SK-N-SH treated with all-trans-retinoic acid at 6 μM for 48 hours (cell line): ENCODE data around the gene INSR.

Experiments used
- ATAC-seq: fragments of 200-7000 bp; cut with Tn5 transposase; 3 replicates; pipeline ENCODE4 v1.9.1; 2020; ENCODE audit warnings: mild to moderate bottlenecking, moderate library complexity
- ARNTL ChIP-seq: fragments of 450-650 bp; formaldehyde crosslinking; IDR thresholded peaks from 2 replicates; pipeline ENCODE4 v1.5.0; 2020; ENCODE audit warnings: low read depth, mild to moderate bottlenecking, moderate library complexity, borderline replicate concordance
- BACH2 ChIP-seq: fragments of 250-450 bp; sonication (Bioruptor Pico); IDR thresholded peaks from 2 replicates; pipeline ENCODE4 v1.9.0; 2021; ENCODE audit warnings: mild to moderate bottlenecking, borderline replicate concordance
- CREB5 ChIP-seq: fragments of 250-450 bp; sonication (Bioruptor Pico); IDR thresholded peaks from 2 replicates; pipeline ENCODE4 v1.5.1; 2020; ENCODE audit warnings: low read depth, mild to moderate bottlenecking, moderate library complexity
- CSDC2 ChIP-seq: fragments of 250-450 bp; sonication (Bioruptor Pico); IDR thresholded peaks from 2 replicates; pipeline ENCODE4 v1.5.0; 2020; ENCODE audit warnings: mild to moderate bottlenecking, moderate library complexity
- CSRNP3 ChIP-seq: fragments of 250-450 bp; sonication (Bioruptor Pico); IDR thresholded peaks from 2 replicates; pipeline ENCODE4 v1.5.1; 2021; ENCODE audit warnings: mild to moderate bottlenecking, moderate library complexity
- ESRRG ChIP-seq: fragments of 250-450 bp; sonication (Bioruptor Pico); IDR thresholded peaks from 2 replicates; pipeline ENCODE4 v1.6.1; 2021; ENCODE audit warnings: mild to moderate bottlenecking
- GLIS3 ChIP-seq: fragments of 250-450 bp; sonication (Bioruptor Pico); IDR thresholded peaks from 2 replicates; pipeline ENCODE4 v1.5.0; 2020; ENCODE audit warnings: mild to moderate bottlenecking, moderate library complexity
- OSR1 ChIP-seq: fragments of 250-450 bp; sonication (Bioruptor Pico); IDR thresholded peaks from 2 replicates; pipeline ENCODE4 v1.8.0; 2022; ENCODE audit warnings: moderate library complexity, mild to moderate bottlenecking, inconsistent platforms
- PATZ1 ChIP-seq: fragments of 250-450 bp; sonication (Bioruptor Pico); IDR thresholded peaks from 2 replicates; pipeline ENCODE4 v1.8.0; 2020; ENCODE audit warnings: mild to moderate bottlenecking, moderate library complexity, borderline replicate concordance
- POU6F1 ChIP-seq: fragments of 250-450 bp; sonication (Bioruptor Pico); IDR thresholded peaks from 2 replicates; pipeline ENCODE4 v1.8.0; 2021; ENCODE audit warnings: low read depth, mild to moderate bottlenecking, moderate library complexity, borderline replicate concordance
- PPARA ChIP-seq: fragments of 250-450 bp; sonication (Bioruptor Pico); IDR thresholded peaks from 2 replicates; pipeline ENCODE4 v1.5.0; 2020; ENCODE audit warnings: mild to moderate bottlenecking, borderline replicate concordance
- SNAI2 ChIP-seq: fragments of 250-450 bp; sonication (Bioruptor Pico); IDR thresholded peaks from 2 replicates; pipeline ENCODE4 v1.5.0; 2020; ENCODE audit warnings: mild to moderate bottlenecking, moderate library complexity
- TCF4 ChIP-seq: fragments of 250-450 bp; sonication (Bioruptor Pico); IDR thresholded peaks from 2 replicates; pipeline ENCODE4 v1.8.0; 2021; ENCODE audit warnings: mild to moderate bottlenecking, moderate library complexity, borderline replicate concordance
- TOX ChIP-seq: fragments of 250-450 bp; sonication (Bioruptor Pico); IDR thresholded peaks from 2 replicates; pipeline ENCODE4 v1.8.0; 2021; ENCODE audit warnings: mild to moderate bottlenecking, moderate library complexity, borderline replicate concordance
- TSHZ2 ChIP-seq: fragments of 250-450 bp; sonication (Bioruptor Pico); IDR thresholded peaks from 2 replicates; pipeline ENCODE4 v1.5.0; 2020; ENCODE audit warnings: mild to moderate bottlenecking, moderate library complexity
- ZC3H10 ChIP-seq: fragments of 250-450 bp; sonication (Bioruptor Pico); IDR thresholded peaks from 2 replicates; pipeline ENCODE4 v1.5.1; 2021; ENCODE audit warnings: mild to moderate bottlenecking, moderate library complexity
- ZFP3 ChIP-seq: fragments of 250-450 bp; sonication (Bioruptor Pico); IDR thresholded peaks from 2 replicates; pipeline ENCODE4 v1.5.0; 2020; ENCODE audit warnings: mild to moderate bottlenecking, moderate library complexity
- ZFP30 ChIP-seq: fragments of 450-650 bp; formaldehyde crosslinking; IDR thresholded peaks from 2 replicates; pipeline ENCODE4 v1.5.0; 2022; ENCODE audit warnings: mild to moderate bottlenecking, moderate library complexity
- ZNF565 ChIP-seq: fragments of 450-650 bp; formaldehyde crosslinking; conservative IDR thresholded peaks from 2 replicates; pipeline ENCODE4 v1.5.0; 2020; ENCODE audit warnings: low read depth, mild to moderate bottlenecking, moderate library complexity
- ZNF70 ChIP-seq: fragments of 450-650 bp; formaldehyde crosslinking; IDR thresholded peaks from 2 replicates; pipeline ENCODE4 v1.5.0; 2020; ENCODE audit warnings: mild to moderate bottlenecking, moderate library complexity
- ZNF8 ChIP-seq: fragments of 450-650 bp; formaldehyde crosslinking; IDR thresholded peaks from 2 replicates; pipeline ENCODE4 v1.5.0; 2020; ENCODE audit warnings: mild to moderate bottlenecking, moderate library complexity

Gene INSR

GRCh38 chr19:7251494-7251893, 42.7 kb downstream of the INSR start:
- no peak for TF ChIP-seq ESRRG (CRISPR knock-in tag)
- no peak for ATAC-seq

- ATAC-seq: no peak
- no peak for TF ChIP-seq PATZ1 (CRISPR knock-in tag)
- TF ChIP-seq ZNF8 (CRISPR knock-in tag): no peak
- TF ChIP-seq TCF4 (CRISPR knock-in tag): no peak
- no peak for TF ChIP-seq SNAI2 (CRISPR knock-in tag)
- no peak for TF ChIP-seq ZFP3 (CRISPR knock-in tag)
- no peak for TF ChIP-seq CSDC2
- TF ChIP-seq ZNF70 (CRISPR knock-in tag): no peak
- TF ChIP-seq CSRNP3: no peak
- TF ChIP-seq ESRRG (CRISPR knock-in tag): no peak
- no peak for TF ChIP-seq GLIS3 (CRISPR knock-in tag)
- TF ChIP-seq TOX (CRISPR knock-in tag): no peak
- no peak for TF ChIP-seq BACH2 (CRISPR knock-in tag)
- no peak for TF ChIP-seq POU6F1 (CRISPR knock-in tag)
- no peak for TF ChIP-seq ZNF565
- no peak for TF ChIP-seq ZC3H10 (CRISPR knock-in tag)
- no peak for TF ChIP-seq CREB5
- no peak for TF ChIP-seq OSR1
- no peak for TF ChIP-seq ARNTL (CRISPR knock-in tag)
- no peak for TF ChIP-seq ZFP30 (CRISPR knock-in tag)
- no peak for TF ChIP-seq PPARA (CRISPR knock-in tag)
Observed at GRCh38 chr19:7250951-7251350, 43.3 kb downstream of the INSR start.

- ATAC-seq: no peak
- TF ChIP-seq ARNTL (CRISPR knock-in tag): no peak
Observed at GRCh38 chr19:7250057-7250596, 44.1 kb downstream of the INSR start.

GRCh38 chr19:7247155-7247554, 47.1 kb downstream of the INSR start:
- TF ChIP-seq ZFP30 (CRISPR knock-in tag): no peak
- TF ChIP-seq ZNF8 (CRISPR knock-in tag): no peak
- no peak for TF ChIP-seq SNAI2 (CRISPR knock-in tag)
- no peak for TF ChIP-seq ESRRG (CRISPR knock-in tag)
- TF ChIP-seq TSHZ2: no peak
- no peak for TF ChIP-seq ZNF70 (CRISPR knock-in tag)
- no peak for TF ChIP-seq CSRNP3
- TF ChIP-seq PATZ1 (CRISPR knock-in tag): no peak
- no peak for TF ChIP-seq TCF4 (CRISPR knock-in tag)
- TF ChIP-seq, all 23 proteins: peak for 0
- ATAC-seq: no peak
